GM19452 (cell line): ENCODE data around the gene ENPP3.

Source experiments
- ATAC-seq: cut with Tn5 transposase; IDR thresholded peaks from one replicate; pipeline ENCODE4 v1.9.1; 2021; ENCODE audit not compliant: unreplicated experiment

The ENPP3 gene

GRCh38 chr6:131636880-131637792, at the start of gene ENPP3:
TSS of gene ENPP3 (plus strand) at chr6:131637302. CDS start at chr6:131637385, 83 bp downstream.
- ATAC-seq: no peak

DNA sequence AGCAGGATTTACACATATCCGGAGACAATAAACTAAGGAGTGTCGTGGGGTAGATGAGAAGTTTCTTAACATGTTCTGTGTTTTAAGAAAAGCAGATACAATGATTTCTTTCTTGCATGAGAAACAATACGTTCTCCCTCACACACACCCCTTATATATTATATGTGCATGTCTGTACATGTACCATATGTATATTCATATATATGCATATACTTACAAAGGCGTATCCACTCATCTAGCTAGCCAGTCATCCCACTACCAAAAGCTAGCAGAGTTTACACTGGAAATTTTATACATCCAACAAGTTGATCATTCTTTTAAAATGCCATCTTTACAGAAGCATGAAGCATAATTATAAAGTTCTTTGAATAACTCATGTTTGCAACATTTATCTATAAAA, 49.2 kb upstream of the ENPP3 start:
- ATAC-seq: no peak

GRCh38 chr6:131588643-131589042, 48.5 kb upstream of the ENPP3 start:
- no peak for ATAC-seq

GRCh38 chr6:131592935-131593334, 44.2 kb upstream of the ENPP3 start:
- no peak for ATAC-seq

DNA sequence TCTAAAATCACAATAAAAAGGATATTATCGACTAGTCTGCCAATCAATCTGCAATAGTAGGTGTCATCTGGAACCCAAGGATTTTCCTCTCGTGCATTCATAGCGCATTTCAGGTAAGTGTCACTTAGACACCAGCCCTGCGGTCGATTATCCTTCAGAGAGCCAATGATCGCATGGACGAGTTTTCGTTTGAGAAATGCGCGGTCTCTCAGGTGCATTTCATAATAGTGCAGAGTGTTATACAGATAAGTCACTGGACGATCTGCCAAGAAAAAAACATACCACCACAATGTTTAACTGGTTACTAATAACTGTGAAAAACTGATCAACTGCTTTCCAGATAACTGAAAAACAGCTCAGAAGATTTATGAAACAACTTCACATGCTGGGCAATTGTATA, 43.0 kb upstream of the ENPP3 start:
- no peak for ATAC-seq

GRCh38 chr6:131597446-131597845, 39.7 kb upstream of the ENPP3 start:
- ATAC-seq: no peak

DNA sequence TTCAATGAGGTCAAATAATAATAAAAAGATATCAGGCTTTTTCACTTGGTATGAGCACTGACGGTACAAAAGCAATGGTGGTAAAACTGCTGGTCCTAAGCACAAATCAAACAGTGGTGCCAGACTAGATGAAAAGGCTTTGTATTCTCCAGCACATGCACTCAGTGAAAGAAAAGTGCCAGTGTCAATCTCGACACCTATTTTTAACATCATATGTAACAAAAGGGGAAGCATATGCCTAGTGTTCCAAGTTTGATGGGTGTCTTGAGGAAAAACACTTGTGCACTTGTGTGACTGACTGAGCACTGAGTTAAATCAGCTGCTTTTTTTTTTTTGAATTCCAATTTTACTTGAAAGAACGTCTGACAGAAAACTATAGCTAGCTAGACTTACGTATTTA, 36.4 kb upstream of the ENPP3 start:
- ATAC-seq: no peak

GRCh38 chr6:131602781-131603312, 34.3 kb upstream of the ENPP3 start:
- no peak for ATAC-seq

DNA sequence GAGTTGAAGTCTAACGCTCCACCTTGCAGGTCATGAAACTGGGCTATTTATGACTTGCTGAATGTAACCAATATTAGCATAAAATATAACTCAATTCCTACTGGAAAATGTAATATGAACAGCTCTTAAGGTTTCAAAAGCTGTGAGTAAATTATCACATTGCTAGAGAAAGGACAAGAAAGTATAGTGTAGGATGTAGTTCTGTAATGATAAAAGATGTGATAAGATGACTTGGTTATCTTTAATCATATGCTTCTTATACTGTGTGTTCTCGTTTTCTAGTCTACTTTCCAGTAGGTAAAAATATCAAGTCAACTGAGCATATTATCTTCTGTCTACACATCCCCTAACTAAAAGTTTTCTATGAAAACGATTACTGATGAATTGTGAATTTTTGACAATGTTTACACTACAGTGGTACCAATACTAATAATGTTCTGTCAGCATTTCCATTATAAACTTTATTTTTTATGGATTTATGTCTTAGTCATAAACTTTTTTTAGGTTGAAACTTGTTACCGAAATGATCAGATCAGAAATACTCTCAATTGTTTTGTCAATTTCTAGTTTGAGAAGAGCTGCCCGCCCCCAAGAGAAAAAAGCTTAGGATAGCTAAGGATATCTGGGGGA, 23.7 kb upstream of the ENPP3 start:
- ATAC-seq: no peak

DNA sequence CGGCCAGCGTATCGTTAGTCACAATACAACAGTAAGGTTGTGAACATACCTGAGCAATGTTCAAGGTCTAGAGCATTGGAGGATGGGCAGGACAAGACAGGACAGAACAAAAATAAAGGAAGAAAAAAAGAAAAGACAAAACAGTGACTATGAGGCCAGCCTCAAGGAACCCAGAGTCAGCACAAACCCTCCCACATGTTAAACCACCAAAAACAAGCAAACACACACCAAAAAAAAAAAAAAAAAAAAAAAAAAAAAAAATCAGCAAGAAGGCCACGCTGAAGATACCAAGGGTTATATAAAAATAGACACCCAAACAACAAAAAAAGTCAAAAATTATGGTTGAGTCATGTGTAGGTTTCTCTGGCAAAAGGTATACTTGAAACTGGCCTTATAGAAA, 21.8 kb upstream of the ENPP3 start:
- ATAC-seq: no peak

DNA sequence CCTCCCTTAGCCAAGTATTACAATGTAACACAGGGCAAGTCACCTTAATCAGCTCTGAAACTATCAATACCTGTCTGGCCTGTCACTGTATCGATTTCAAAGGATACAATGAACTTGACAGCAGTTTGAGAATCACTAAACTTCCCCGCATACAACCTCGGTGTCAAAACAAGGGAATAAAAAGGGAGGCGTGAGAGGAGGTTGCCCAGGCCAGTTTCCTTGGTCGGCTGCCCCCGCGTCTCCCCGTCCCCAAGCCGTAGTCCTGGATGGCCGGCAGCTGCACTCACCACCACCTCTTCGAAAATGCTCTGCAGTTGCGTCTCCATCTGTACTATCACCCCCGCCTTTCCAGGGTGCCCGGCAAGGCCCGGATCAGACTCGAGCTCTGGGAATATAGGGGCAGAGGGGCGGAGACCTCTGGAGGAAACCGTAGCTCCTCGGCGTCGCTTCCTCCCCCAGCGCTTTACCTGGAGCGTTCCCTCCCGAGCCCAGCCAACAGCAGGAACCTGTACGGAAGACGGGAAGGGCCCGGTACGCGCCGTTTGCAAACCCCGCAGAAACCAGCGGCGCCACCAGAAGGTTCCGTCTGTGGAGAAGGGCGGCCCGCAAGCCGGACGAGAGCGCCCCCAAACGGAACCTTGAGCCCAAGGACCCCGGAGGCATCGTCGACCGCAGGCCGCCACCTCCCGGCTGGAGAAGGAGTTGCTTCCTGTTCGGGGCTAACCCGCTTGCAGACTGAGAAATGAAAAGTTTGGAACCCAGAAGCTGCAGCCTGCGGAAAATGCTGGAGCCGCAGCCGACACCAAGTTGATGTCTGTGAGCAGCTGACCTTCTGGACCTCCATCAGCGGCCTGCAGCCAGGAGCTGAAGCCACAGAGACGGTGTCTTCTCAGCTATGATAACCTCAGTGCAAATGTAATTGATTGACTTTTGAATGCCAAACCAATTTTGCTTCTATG, 9.1 kb upstream of the ENPP3 start, which contains the start of gene MED23:
Gene MED23 (minus strand): TSS at position 519 of the 959 bp plus-strand sequence. CDS start 193 bp downstream, at position 326.
- ATAC-seq: peak; percentile 94

DNA sequence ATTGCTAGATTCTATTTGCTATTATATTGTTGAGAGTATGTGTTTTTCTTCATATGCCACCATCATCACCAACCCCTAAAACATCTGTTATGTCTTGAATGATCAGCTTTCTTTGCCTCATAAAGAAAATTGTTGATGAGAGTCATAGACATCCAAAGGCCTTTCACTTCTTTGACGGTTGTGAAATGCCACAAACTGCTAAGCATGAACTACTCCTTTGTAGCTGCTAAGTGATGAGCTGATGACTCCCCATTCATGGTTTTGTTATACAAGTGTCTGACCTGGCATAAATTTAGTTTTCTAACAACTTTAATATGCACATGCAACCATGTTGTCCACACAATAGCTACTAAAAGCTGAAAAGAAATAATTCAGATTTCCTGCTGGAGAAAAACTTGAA, 8.4 kb upstream of the ENPP3 start:
- no peak for ATAC-seq

DNA sequence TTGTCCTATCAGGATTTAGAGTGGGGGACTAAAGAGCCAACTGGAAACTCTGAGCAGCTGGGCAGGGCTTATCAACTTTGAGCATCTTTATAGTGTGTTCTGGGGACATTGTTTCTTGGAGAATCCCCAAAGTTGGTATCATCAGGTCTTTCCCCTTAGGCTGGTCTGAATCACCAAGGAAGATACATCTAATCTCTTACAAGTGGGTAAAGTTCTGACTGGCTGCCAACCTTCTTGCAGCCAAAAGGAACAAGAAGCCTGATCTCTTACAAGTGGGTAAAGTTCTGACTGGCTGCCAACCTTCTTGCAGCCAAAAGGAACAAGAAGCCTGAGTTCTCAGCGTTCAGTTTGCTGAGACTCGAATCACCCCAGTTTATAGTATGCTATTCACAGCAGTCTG, 7.5 kb upstream of the ENPP3 start:
- no peak for ATAC-seq

GRCh38 chr6:131631625-131632289, 5.3 kb upstream of the ENPP3 start:
- ATAC-seq: no peak

DNA sequence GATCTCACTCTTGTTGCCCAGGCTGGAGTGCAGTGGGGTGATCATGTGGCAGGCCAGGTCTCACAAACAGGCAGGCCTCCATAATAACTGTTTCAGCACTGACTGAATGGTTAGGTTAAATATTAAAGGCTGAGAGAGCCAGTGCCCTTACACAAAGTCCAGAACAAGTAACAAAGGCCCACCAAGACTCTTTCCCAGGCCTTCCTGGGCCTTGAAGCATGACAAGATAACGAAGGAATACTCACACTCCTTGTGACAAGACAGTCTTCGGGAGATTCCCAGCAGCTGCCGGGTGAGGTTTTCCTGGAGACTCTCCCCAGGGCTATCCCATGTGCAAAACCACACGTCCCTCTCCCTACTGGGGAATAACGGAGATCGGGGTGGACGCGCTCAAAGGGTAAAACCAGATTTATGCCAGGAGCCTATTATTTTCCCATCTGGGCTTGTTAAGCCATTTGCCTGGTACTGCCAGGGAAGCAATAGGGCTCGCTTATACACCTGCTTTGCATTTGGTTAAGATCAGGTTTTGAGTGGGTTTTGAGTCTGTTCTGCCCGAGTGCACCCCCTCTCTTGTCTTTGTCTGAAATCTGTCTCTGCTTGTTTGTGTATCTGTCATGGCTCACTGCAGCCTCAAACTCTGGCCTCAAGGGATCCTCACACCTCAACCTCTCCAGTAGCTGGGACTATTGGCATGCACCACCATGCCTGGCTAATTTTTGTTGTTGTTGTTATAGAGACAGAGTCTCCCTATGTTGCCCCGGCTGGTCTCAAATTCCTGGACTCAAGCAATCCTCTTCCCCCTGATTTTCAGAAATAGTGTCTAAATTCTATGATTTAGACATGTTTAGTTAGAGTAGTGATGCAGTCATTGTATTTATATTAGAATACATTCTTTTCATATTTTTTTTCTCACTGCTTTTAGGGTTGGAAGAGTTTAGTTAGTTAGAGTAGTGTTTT, 1.4 kb upstream of the ENPP3 start:
- ATAC-seq: peak; percentile 73

GRCh38 chr6:131638013-131638412, 911 bp downstream of the ENPP3 start:
- ATAC-seq: no peak

- ATAC-seq: peak; percentile 69
These were observed 3.0 kb downstream of the ENPP3 start for GRCh38 chr6:131640100-131640499.

GRCh38 chr6:131640576-131640975, 3.5 kb downstream of the ENPP3 start:
- no peak for ATAC-seq

- ATAC-seq: no peak
These were observed 4.5 kb downstream of the ENPP3 start for GRCh38 chr6:131641554-131641953.
